GM19438 (cell line): Measurements from ENCODE around the gene IGSF3.

Experiments
- ATAC-seq: cut with Tn5 transposase; IDR thresholded peaks from one replicate; pipeline ENCODE4 v1.9.1; 2021; ENCODE audit warnings: low read depth; ENCODE audit not compliant: unreplicated experiment

The IGSF3 gene

GRCh38 chr1:116532671-116533428 lies 134.7 kb downstream of the IGSF3 start:
- ATAC-seq, result no peak

- ATAC-seq, result no peak
Observed at GRCh38 chr1:116531917-116532316, 135.6 kb downstream of the IGSF3 start.

GRCh38 chr1:116529681-116530080 lies 137.9 kb downstream of the IGSF3 start:
- no peak for ATAC-seq

GRCh38 chr1:116529199-116529631 lies 138.3 kb downstream of the IGSF3 start:
- ATAC-seq, result no peak

GRCh38 chr1:116528329-116529083 lies 139.0 kb downstream of the IGSF3 start:
- ATAC-seq, result no peak

- no peak for ATAC-seq
Observed at GRCh38 chr1:116525440-116525839, 142.1 kb downstream of the IGSF3 start.
